GM18873 (cell line): Measurements from ENCODE around the gene THAP7.
A peak's percentile ranks its signal among the peaks of the same experiment; 100 is the strongest.

Experiments used
- ATAC-seq: cut with Tn5 transposase; IDR thresholded peaks from one replicate; pipeline ENCODE4 v1.9.1; 2021; ENCODE audit warnings: mild to moderate bottlenecking, moderate library complexity, moderate number of reproducible peaks; ENCODE audit not compliant: unreplicated experiment, low FRiP score

Gene THAP7

GRCh38 chr22:20994902-20995241 lies 7.0 kb downstream of the THAP7 start:
- ATAC-seq, result no peak

DNA sequence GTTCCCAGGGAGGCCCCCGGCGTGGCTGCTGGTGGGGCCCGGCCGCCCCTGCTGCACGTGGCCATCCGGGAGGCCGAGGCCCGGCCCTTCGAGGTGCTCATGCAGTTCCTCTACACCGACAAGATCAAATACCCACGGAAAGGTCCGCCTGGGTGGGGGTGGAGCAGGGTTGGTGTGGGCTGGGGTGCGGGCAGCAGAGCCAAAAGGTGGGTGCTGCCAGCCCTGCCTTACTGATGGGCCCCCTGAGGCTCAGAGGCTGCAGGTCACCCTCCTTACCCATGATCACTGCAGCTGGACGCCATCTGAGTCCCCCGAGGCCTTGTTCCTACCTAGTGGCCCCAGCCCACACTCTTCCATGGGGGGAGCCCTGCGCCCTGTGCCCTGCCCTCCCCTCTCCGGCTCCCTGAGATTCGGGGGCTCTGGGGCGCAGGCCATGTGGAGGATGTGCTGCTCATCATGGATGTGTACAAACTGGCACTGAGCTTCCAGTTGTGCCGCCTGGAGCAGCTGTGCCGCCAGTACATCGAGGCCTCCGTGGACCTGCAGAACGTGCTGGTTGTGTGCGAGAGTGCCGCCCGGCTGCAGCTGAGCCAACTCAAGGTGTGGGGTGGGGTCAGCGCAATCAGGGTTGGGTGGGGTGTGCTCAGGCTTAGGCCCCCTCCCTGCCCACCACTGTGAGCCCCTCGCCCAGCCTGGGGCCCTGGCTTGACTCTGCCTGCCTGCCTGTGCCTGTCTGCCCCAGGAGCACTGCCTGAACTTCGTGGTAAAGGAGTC lies 7.6 kb downstream of the THAP7 start:
- ATAC-seq, result no peak

DNA sequence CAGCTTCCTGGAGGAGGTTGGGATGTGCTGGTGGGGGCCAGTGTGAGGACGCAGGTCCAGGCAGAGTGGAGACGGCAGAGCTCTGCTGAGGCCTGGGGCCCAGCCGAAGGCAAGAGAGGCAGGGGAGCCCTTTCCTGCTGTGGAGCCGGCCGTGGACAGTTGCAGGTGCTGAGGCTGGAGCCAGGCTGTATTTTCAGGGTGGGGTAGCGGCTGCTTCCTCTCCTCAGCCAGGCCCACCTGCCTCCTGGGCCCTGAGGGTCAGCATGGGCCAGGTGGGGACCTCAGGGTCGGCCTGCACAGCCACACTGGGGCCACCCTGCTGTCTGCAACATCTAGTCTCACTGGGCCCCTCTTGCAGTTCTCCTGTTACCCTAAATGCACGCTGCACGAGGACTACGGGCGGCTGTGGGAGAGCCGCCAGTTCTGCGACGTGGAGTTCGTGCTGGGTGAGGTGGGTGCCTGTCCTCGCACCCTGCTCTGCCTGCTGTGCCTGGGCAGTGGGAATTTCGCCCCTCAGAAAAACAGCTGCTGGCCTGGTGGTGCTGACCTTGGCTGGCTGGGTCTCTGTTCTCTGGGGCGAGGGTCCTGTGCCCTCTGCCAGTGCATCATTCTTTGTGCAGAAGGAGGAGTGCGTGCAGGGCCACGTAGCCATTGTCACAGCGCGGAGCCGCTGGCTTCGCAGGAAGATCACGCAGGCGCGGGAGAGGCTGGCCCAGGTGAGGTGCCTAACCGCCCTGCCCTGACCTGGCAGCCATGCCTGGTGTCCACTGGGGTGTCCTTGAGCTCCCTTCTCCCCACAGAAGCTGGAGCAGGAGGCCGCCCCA lies 8.4 kb downstream of the THAP7 start:
- ATAC-seq, result no peak

DNA sequence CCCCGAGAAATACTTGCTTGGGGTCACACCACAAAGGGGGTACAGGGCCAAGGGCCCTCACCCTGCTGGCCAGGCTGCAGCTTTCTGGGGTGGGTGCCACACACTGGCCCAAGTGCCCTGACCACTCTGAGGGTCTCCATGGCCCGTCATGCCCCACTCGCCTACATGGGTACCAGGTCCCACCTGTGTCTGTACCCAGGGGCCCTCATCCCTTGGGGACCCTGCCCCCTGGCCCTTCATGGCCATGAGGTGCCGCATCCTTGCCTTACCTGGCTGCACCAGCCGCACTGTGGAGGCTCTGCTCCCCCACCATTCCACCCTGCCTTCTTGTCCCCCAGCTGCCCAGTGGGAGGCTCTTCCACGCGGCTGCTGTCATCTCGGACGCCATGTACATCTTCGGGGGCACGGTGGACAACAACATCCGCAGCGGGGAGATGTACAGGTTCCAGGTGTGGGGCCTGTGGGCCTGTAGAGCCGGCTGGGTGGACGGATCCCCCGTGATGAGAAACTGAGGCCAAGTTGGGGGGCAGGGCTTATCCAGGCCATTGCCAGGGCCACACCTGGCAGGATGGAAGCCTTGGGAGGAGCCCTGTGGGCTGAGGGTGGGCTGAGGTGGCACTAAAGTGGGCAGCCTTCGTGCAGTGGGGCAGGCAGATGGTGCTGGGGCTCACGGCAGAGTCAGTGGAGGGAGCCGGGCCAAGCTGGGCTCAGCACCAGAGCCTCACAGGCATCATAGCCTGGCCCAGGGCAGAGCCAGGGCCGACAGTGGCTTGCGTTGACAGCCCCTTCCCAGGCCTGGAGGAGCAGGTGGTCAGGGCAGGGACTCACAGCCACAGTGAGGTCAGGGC lies 9.2 kb downstream of the THAP7 start:
- no peak for ATAC-seq

DNA sequence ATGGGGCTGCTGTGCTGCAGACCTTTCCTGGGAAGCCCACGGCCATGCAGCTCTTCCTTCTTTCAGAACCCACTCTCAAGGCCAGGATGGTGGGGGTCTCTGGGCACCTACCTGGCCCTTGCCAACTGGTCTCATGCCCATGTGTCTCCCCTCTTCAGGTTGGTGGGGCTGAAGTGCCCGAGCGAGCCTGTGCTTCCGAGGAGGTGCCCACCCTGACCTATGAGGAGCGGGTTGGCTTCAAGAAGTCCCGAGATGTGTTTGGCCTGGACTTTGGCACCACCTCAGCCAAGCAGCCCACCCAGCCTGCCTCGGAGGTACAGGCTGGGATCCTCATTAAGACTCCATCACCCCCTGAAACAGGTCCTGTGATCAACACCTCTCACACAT lies 9.9 kb downstream of the THAP7 start:
- no peak for ATAC-seq

DNA sequence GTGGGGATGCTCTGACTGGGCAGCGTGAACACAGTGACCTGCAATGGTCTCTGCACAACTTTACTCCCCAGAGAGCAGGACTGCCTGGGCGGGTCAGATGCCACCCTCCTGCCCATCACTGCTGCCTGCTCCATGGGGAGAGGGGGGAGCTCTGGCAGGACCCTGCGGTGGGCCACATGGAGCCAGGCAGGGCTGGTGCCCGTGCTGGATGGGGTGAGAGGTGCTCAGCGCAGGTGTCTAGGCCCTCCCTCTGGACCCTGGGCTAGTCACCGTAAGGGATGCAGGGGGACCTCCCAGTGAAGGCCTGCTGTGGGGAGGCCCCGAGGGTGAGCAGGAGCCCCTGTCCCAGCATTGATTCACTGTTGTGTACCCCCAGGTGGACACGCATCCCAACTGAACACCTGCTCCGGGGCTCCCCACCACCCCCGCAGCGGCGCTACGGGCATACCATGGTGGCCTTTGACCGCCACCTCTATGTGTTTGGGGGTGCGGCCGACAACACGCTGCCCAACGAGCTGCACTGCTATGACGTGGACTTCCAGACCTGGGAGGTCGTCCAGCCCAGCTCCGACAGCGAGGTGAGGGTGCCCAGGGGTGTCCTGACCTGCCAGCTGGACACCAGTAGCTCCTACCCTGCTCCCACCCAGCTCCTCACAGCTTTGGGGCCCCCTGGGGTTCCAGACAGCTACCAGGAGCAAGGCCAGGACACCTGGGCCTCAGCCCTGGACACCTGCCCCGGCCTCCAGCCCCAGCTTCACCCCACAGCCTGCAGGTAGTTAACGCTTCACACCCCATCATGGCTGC lies 10.5 kb downstream of the THAP7 start:
- ATAC-seq, result no peak

GRCh38 chr22:20990184-20991180 lies 11.4 kb downstream of the THAP7 start:
- ATAC-seq, result no peak

- no peak for ATAC-seq
Observed at GRCh38 chr22:20989323-20990138, 12.4 kb downstream of the THAP7 start.

GRCh38 chr22:20988573-20989322 lies 13.2 kb downstream of the THAP7 start:
- no peak for ATAC-seq

GRCh38 chr22:20987375-20987774 lies 14.5 kb downstream of the THAP7 start:
- ATAC-seq, result no peak

DNA sequence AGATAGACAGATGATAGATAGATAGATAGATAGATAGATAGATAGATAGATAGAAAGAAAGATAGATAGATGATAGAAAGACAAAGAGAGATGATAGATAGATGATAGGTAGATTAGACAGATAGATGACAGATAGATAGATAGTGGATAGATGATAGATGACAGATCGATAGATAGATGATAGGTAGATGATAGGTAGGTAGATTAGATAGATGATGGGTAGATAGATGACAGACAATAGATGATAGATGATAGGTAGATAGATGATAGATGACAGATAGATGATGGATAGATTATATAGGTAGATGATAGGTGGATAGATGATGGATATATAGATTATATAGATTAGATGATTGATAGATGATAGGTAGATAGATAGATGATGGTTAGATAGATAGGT lies 15.6 kb downstream of the THAP7 start:
- no peak for ATAC-seq

DNA sequence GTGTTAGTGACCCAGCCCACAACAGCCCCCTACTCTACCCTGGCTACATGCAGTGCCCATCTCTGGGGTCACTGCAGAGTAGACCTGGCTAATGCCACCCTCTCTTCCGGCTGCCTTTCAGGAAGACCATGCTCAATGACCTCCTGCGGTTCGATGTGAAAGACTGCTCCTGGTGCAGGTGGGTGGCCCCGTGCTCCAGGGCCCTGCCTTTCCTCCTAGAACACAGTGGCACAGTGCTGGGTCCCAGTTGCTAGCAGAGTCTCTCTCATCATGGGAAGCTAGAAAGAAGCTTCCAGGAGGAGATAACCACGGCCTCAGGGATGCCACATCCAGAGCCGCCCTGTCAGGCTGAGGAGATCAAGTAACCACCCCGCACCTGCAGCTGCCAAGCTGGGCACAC lies 16.2 kb downstream of the THAP7 start:
- no peak for ATAC-seq

DNA sequence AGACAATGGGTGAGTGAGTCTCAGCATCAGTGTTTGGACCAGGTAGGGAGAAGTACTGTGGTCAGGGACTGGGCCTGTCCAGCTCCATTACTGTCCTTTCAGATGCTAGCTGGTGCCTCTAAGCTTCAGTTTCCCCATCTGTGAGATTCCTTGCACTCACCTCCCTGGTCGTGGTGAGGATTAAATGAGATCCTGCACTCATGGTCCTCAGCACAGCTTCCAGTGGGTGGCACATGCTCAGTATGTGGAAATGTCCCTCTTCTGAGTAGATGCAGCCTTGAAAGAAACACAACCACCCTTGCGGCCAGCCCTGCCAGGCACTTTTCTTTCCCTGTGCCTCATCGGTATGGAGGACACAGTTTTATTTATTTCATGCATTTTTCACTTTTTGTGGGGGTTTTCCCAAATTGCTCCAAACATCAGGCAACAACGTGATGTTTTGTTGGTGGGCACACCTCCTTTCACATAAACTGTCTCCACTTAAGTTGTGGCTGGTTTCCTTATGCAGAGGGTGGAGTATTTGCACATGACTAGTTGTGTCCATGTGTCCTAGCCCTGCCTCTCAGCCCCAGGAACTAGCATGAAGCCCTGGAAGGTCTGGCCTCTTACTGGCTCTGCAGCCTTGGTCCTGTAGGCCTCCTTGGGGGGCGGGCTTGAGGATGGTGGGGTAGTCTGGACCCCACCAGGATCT lies 18.7 kb downstream of the THAP7 start:
- ATAC-seq, result no peak

GRCh38 chr22:20982563-20982882 lies 19.4 kb downstream of the THAP7 start:
- ATAC-seq, result peak; percentile 11

GRCh38 chr22:20981787-20982562 lies 19.9 kb downstream of the THAP7 start, which contains the start of gene LZTR1:
LZTR1 (plus strand) TSS chr22:20982297; CDS start chr22:20982372, 75 bp downstream.
- peak; percentile 76 for ATAC-seq
